ENCODE measurements around the gene C16orf90.

- TF ChIP-seq CTCF (IDR thresholded peaks at IDR 0.05 in 4 of 5, conservative IDR thresholded peaks at IDR 0.05 in 1 of 5) (no peak), POLR2A (IDR thresholded peaks at IDR 0.05) (no peak)
These were observed 41.2 kb downstream of the C16orf90 start for GRCh38 chr16:3454093-3454492.

Measured in gastrocnemius medialis (tissue), 4 donors.